K562 (cell line): Measurements from ENCODE around the gene PHF12. TPM values are rescaled to one million over a fixed set of nuclear protein-coding genes. Genes with fewer than 3 reads are reported as not detected.

Source experiments
- ARID1B ChIP-seq: fragments of 450-650 bp; IDR thresholded peaks from 2 replicates; pipeline ENCODE4 v1.6.1; 2016; ENCODE audit warnings: antibody characterized with exemption, mild to moderate bottlenecking, inconsistent platforms
- BDP1 ChIP-seq: IDR thresholded peaks from 3 replicates; pipeline ENCODE4 v1.6.1; 2011; ENCODE audit not compliant: insufficient read length, insufficient read depth
- COPS2 ChIP-seq: fragments of 450-650 bp; conservative IDR thresholded peaks from 2 replicates; pipeline ENCODE4 v1.6.1; 2016; ENCODE audit warnings: mild to moderate bottlenecking, moderate library complexity
- ELF2 ChIP-seq: fragments of 250-450 bp; sonication (Bioruptor Pico); IDR thresholded peaks from 2 replicates; pipeline ENCODE4 v1.5.0; 2021; ENCODE audit warnings: mild to moderate bottlenecking
- HMGN3 ChIP-seq: IDR thresholded peaks from 2 replicates; pipeline ENCODE4 v1.6.1; 2011; ENCODE audit warnings: borderline replicate concordance, low read depth, mild to moderate bottlenecking, mixed read lengths, low read length; ENCODE audit not compliant: insufficient read length; ENCODE audit errors: extremely low read depth
- MEF2A ChIP-seq: IDR thresholded peaks from 2 replicates; pipeline ENCODE4 v1.6.1; 2011; ENCODE audit warnings: low read depth, mild to moderate bottlenecking, low read length, moderate library complexity; ENCODE audit not compliant: control insufficient read depth
- NFRKB ChIP-seq: fragments of 450-650 bp; IDR thresholded peaks from 2 replicates; pipeline ENCODE4 v1.6.1; 2016; ENCODE audit warnings: low read depth
- NUFIP1 ChIP-seq: fragments of 450-650 bp; IDR thresholded peaks from 2 replicates; pipeline ENCODE4 v1.6.1; 2018; ENCODE audit not compliant: partially characterized antibody
- POLR3A ChIP-seq: IDR thresholded peaks from 2 replicates; pipeline ENCODE4 v1.6.1; 2011; ENCODE audit warnings: borderline replicate concordance, mild to moderate bottlenecking, moderate library complexity; ENCODE audit not compliant: insufficient read length, insufficient read depth; ENCODE audit errors: extremely low read depth
- RBM25 ChIP-seq: fragments of 200-400 bp; formaldehyde crosslinking; IDR thresholded peaks from 2 replicates; pipeline ENCODE4 v1.6.1; 2018; ENCODE audit warnings: low read length, low read depth, moderate library complexity; ENCODE audit not compliant: severe bottlenecking
- TCF7L2 ChIP-seq: fragments of 150-350 bp; IDR thresholded peaks from 2 replicates; pipeline ENCODE4 v1.6.1; 2016; ENCODE audit warnings: low read depth, mild to moderate bottlenecking, low read length, moderate library complexity
- ZBTB1 ChIP-seq: sonication (generic); formaldehyde crosslinking; IDR thresholded peaks from 2 replicates; pipeline ENCODE4 v1.8.1; 2023; ENCODE audit warnings: missing genetic modification reagents, low read depth, mild to moderate bottlenecking, borderline replicate concordance
- ZC3H8 ChIP-seq: fragments of 450-650 bp; IDR thresholded peaks from 2 replicates; pipeline ENCODE4 v1.6.1; 2017
- ZNF551 ChIP-seq: fragments of 250-450 bp; sonication (Bioruptor Pico); IDR thresholded peaks from 2 replicates; pipeline ENCODE4 v1.5.0; 2021; ENCODE audit warnings: mild to moderate bottlenecking, moderate library complexity
- polyA plus RNA-seq, 8 experiments: library from polyadenylated mRNA; depleted of rRNA in 4 of 8; stranded (reverse) in 5 of 8; unstranded in 3 of 8; fragments of >200 nt; fragmentation: Nextera tagmentation in 2 of 8; fragmentation: Illumina TruSeq in 1 of 8; extraction: Ambion mirVana in 2 of 8; extraction: Trizol in 1 of 8; gene quantifications; 2 replicates each; pipeline versions ENCODE4 v1.2.1 to v1.2.3, GENCODE V29; 2011 to 2014; ENCODE audit warnings: inconsistent platforms in 1 of 8, missing spikeins in 1 of 8
- total RNA-seq, 7 experiments: library from RNA; depleted of rRNA in 6 of 7; stranded (reverse); fragments of >200 nt in 6 of 7; fragmentation: Illumina TruSeq in 2 of 7; extraction: Trizol in 2 of 7; gene quantifications; 2 replicates each; pipeline versions ENCODE4 v1.2.1 to v1.2.3, GENCODE V29; 2011 to 2021; ENCODE audit warnings: low replicate concordance in 1 of 7
- TF ChIP-seq, protein P1 (sequence below): fragments of 250-450 bp; sonication (Bioruptor Pico); IDR thresholded peaks from 2 replicates; pipeline ENCODE4 v1.4.0; 2020; ENCODE audit warnings: mild to moderate bottlenecking, moderate library complexity
- TF ChIP-seq, protein P2 (sequence below): fragments of 450-650 bp; IDR thresholded peaks from 2 replicates; pipeline ENCODE4 v1.6.1; 2017; ENCODE audit warnings: mild to moderate bottlenecking, moderate library complexity
- TF ChIP-seq, protein P3 (sequence below): sonication (generic); formaldehyde crosslinking; IDR thresholded peaks from 2 replicates; pipeline ENCODE4 v1.8.0; 2022; ENCODE audit warnings: mild to moderate bottlenecking, missing genetic modification reagents

The PHF12 gene
- total and polyA plus RNA-seq, 9 of the 15 experiments (the other 6 are each of a cell fraction or from before 2014, with no cell fraction given): 0.82 to 31.3 (median 13.5) TPM

DNA sequence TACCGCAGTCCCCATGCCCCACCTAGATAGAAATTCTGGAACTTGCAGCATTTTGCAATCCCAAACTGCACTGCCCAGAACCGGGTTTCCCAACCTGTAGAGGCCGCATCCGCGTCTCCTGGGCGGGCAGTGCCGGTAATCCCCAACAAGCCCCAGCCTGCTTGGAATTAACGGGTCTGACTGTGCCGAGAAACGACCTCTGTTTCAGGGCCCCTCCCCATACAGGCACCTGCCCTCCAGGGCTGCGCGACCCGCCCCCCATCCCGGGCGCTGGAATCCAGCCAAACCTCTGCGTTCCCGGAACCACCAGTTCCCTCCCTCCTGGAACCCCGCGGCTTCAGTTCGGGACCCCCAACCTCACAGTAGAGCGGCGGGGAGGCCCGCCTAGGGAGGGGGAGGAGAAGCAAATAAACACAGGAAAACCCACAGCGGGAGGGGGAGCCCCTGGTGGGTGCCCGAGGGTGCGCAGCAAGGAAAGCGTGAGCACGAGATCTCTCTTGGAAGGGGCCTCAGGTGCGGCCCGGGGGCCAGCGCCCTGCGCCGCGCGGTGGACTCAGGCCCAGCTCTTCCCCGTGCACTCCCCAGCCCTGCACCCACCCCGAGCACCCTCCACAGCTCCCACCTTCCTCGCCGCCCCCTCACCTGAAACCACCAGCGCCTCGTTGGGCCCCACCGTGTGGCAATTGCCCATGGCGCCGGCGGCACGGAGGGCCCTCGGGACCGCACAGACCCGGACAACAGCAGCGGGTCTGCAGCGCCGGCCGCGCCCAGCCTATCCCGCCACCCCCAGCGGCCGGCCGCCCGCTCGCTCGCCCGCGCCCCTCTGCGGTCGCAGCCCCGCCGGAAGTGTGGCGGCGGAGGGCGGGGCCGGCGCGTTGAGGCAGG, 54.2 kb downstream of the PHF12 start, which contains the start of gene FLOT2 (continued):
- TF ChIP-seq, protein P1, sequence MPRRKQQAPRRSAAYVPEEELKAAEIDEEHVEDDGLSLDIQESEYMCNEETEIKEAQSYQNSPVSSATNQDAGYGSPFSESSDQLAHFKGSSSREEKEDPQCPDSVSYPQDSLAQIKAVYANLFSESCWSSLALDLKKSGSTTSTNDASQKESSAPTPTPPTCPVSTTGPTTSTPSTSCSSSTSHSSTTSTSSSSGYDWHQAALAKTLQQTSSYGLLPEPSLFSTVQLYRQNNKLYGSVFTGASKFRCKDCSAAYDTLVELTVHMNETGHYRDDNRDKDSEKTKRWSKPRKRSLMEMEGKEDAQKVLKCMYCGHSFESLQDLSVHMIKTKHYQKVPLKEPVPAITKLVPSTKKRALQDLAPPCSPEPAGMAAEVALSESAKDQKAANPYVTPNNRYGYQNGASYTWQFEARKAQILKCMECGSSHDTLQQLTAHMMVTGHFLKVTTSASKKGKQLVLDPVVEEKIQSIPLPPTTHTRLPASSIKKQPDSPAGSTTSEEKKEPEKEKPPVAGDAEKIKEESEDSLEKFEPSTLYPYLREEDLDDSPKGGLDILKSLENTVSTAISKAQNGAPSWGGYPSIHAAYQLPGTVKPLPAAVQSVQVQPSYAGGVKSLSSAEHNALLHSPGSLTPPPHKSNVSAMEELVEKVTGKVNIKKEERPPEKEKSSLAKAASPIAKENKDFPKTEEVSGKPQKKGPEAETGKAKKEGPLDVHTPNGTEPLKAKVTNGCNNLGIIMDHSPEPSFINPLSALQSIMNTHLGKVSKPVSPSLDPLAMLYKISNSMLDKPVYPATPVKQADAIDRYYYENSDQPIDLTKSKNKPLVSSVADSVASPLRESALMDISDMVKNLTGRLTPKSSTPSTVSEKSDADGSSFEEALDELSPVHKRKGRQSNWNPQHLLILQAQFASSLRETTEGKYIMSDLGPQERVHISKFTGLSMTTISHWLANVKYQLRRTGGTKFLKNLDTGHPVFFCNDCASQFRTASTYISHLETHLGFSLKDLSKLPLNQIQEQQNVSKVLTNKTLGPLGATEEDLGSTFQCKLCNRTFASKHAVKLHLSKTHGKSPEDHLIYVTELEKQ (CRISPR knock-in tag): 0 out of 2 replicates have a peak, but pooled peaks have one; percentile 12
- TF ChIP-seq, protein P2, sequence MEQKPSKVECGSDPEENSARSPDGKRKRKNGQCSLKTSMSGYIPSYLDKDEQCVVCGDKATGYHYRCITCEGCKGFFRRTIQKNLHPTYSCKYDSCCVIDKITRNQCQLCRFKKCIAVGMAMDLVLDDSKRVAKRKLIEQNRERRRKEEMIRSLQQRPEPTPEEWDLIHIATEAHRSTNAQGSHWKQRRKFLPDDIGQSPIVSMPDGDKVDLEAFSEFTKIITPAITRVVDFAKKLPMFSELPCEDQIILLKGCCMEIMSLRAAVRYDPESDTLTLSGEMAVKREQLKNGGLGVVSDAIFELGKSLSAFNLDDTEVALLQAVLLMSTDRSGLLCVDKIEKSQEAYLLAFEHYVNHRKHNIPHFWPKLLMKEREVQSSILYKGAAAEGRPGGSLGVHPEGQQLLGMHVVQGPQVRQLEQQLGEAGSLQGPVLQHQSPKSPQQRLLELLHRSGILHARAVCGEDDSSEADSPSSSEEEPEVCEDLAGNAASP: no peak
- TF ChIP-seq NFRKB: no peak
- TF ChIP-seq ELF2 (CRISPR knock-in tag): peak; percentile 74; the same call in 1 of the 2 replicates
- TF ChIP-seq ZC3H8: no peak
- TF ChIP-seq COPS2: no peak
- peak; percentile 89 for TF ChIP-seq HMGN3
- TF ChIP-seq MEF2A: no peak
- no peak for TF ChIP-seq TCF7L2
- no peak for TF ChIP-seq NUFIP1
- no peak for TF ChIP-seq BDP1
- no peak for TF ChIP-seq RBM25
- TF ChIP-seq, protein P3, sequence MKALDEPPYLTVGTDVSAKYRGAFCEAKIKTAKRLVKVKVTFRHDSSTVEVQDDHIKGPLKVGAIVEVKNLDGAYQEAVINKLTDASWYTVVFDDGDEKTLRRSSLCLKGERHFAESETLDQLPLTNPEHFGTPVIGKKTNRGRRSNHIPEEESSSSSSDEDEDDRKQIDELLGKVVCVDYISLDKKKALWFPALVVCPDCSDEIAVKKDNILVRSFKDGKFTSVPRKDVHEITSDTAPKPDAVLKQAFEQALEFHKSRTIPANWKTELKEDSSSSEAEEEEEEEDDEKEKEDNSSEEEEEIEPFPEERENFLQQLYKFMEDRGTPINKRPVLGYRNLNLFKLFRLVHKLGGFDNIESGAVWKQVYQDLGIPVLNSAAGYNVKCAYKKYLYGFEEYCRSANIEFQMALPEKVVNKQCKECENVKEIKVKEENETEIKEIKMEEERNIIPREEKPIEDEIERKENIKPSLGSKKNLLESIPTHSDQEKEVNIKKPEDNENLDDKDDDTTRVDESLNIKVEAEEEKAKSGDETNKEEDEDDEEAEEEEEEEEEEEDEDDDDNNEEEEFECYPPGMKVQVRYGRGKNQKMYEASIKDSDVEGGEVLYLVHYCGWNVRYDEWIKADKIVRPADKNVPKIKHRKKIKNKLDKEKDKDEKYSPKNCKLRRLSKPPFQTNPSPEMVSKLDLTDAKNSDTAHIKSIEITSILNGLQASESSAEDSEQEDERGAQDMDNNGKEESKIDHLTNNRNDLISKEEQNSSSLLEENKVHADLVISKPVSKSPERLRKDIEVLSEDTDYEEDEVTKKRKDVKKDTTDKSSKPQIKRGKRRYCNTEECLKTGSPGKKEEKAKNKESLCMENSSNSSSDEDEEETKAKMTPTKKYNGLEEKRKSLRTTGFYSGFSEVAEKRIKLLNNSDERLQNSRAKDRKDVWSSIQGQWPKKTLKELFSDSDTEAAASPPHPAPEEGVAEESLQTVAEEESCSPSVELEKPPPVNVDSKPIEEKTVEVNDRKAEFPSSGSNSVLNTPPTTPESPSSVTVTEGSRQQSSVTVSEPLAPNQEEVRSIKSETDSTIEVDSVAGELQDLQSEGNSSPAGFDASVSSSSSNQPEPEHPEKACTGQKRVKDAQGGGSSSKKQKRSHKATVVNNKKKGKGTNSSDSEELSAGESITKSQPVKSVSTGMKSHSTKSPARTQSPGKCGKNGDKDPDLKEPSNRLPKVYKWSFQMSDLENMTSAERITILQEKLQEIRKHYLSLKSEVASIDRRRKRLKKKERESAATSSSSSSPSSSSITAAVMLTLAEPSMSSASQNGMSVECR (CRISPR knock-in tag): no peak; the same call in 1 of the 2 replicates
- no peak for TF ChIP-seq POLR3A
- no peak for TF ChIP-seq ZNF551 (CRISPR knock-in tag)
- 0 out of 2 replicates have a peak, but pooled peaks have one; percentile 60 for TF ChIP-seq ZBTB1 (CRISPR knock-in tag)
- no peak for TF ChIP-seq ARID1B
